Natural killer cell treated with Interleukin-12 subunit alpha and Interleukin-12 subunit beta and Interleukin-15 and Interleukin-18, amount 100 ng/mL, for 72 hours (primary cell): Measurements from ENCODE around the gene GSTCD. TPM values are rescaled to one million over a fixed set of nuclear protein-coding genes. Genes with fewer than 3 reads are reported as not detected.
A peak's percentile ranks its signal among the peaks of the same experiment; 100 is the strongest.
"Not testable (repeated sequence)": the region's sequence is repeated elsewhere in the genome, so short reads cannot be mapped to it uniquely, and the experiment has no call there.

Experiments used
- ATAC-seq, 2 donors: fragments of 150-1000 bp; cut with Tn5 transposase in 1 of 2; sonication (Bioruptor Pico), chemical (Tn5 transposase) in 1 of 2; 2 replicates each; pipeline ENCODE4 v1.10.0; 2021
- DNase-seq: peaks from one replicate; pipeline ENCODE4 v3.0.0; 2022; ENCODE audit warnings: low spot score
- H3K27ac Mint-ChIP-seq, 2 donors: 1 replicate in 1 of 2; 2 replicates in 1 of 2; pipeline ENCODE4 v1.8.0; 2022; ENCODE audit warnings: mixed read lengths in 2 of 2, mild to moderate bottlenecking in 1 of 2, moderate library complexity in 1 of 2
- H3K27me3 Mint-ChIP-seq, 2 donors: 1 replicate in 1 of 2; 2 replicates in 1 of 2; pipeline ENCODE4 v1.8.0; 2022; ENCODE audit warnings: mixed read lengths in 2 of 2
- H3K36me3 Mint-ChIP-seq: one replicate; pipeline ENCODE4 v1.8.0; 2022; ENCODE audit warnings: mixed read lengths
- H3K4me1 Mint-ChIP-seq, 2 donors: 1 replicate in 1 of 2; 2 replicates in 1 of 2; pipeline ENCODE4 v1.8.0; 2022; ENCODE audit warnings: low read depth in 2 of 2, mixed read lengths in 2 of 2, mild to moderate bottlenecking in 1 of 2
- H3K4me3 Mint-ChIP-seq: one replicate; pipeline ENCODE4 v1.8.0; 2022; ENCODE audit warnings: mixed read lengths
- H3K9me3 Mint-ChIP-seq: 2 replicates; pipeline ENCODE4 v1.8.0; 2022; ENCODE audit warnings: mixed read lengths
- total RNA-seq, 2 donors: library from RNA; stranded (reverse); gene quantifications; one replicate each; pipeline ENCODE4 v1.2.3, GENCODE V29; 2022

Gene GSTCD
- total RNA-seq = 10 to 100 TPM; 17.1 to 24.8 TPM

- Mint-ChIP-seq H3K27ac (peak within 1 kb of the TSS; percentile 77 to 90), H3K36me3 (peaks cover 6% of the 10 kb centered on the region), H3K4me3 (peak within 1 kb of the TSS; percentile 92), H3K9me3 (no peaks in the 10 kb centered on the region), H3K27me3 (no peaks in the 10 kb centered on the region), H3K4me1 (peaks cover 20 to 35% of the 10 kb centered on the region in 2 donors)
- DNase-seq (peak; percentile 90), ATAC-seq (peak; percentile 98 to 99)
Measured at GRCh38 chr4:105708181-105709080, at the start of gene GSTCD, which contains the start of gene INTS12. Gene GSTCD, plus strand, starts transcription at chr4:105708784. Its CDS starts 8,830 bp downstream, at chr4:105717614. Gene INTS12, minus strand, starts transcription at chr4:105708689. Its CDS starts 8,684 bp downstream, at chr4:105700005.

GRCh38 chr4:105659190-105659589 is 49.4 kb upstream of the GSTCD start:
- DNase-seq = no peak
- Mint-ChIP-seq H3K27me3 (peaks cover 6 to 20% of the 10 kb centered on the region in 2 donors), H3K4me1 (no peaks in the 10 kb centered on the region), H3K36me3 (no peaks in the 10 kb centered on the region), H3K9me3 (no peaks in the 10 kb centered on the region), H3K4me3 (no peak overlapping the region), H3K27ac (no peak overlapping the region)
- peak; percentile 13 to 59 for ATAC-seq

GRCh38 chr4:105661028-105661427 is 47.6 kb upstream of the GSTCD start:
- DNase-seq (no peak), ATAC-seq (no peak)
- Mint-ChIP-seq H3K36me3 (no peaks in the 10 kb centered on the region), H3K27me3 (peaks cover 17 to 31% of the 10 kb centered on the region in 2 donors), H3K4me1 (no peaks in the 10 kb centered on the region), H3K27ac (no peak overlapping the region), H3K4me3 (no peak overlapping the region), H3K9me3 (no peaks in the 10 kb centered on the region)

- no peaks in the 10 kb centered on the region for H3K4me1 Mint-ChIP-seq
- H3K36me3 Mint-ChIP-seq = no peaks in the 10 kb centered on the region
- H3K9me3 Mint-ChIP-seq = no peaks in the 10 kb centered on the region
- no peak for ATAC-seq
- H3K4me3 Mint-ChIP-seq = no peak overlapping the region
- peaks cover 17 to 26% of the 10 kb centered on the region in 2 donors for H3K27me3 Mint-ChIP-seq
- no peak overlapping the region for H3K27ac Mint-ChIP-seq
- DNase-seq = no peak
Measured at GRCh38 chr4:105662935-105663675, 45.5 kb upstream of the GSTCD start.

GRCh38 chr4:105666693-105667092 is 41.9 kb upstream of the GSTCD start:
- H3K4me3 Mint-ChIP-seq = no peak overlapping the region
- H3K27ac Mint-ChIP-seq = no peak overlapping the region
- H3K4me1 Mint-ChIP-seq = no peaks in the 10 kb centered on the region
- H3K9me3 Mint-ChIP-seq = no peaks in the 10 kb centered on the region
- DNase-seq (no peak), ATAC-seq (no peak)
- H3K27me3 Mint-ChIP-seq = peaks cover 17 to 21% of the 10 kb centered on the region in 2 donors
- no peaks in the 10 kb centered on the region for H3K36me3 Mint-ChIP-seq

GRCh38 chr4:105670684-105671083 is 37.9 kb upstream of the GSTCD start:
- Mint-ChIP-seq H3K4me1 (no peaks in the 10 kb centered on the region), H3K36me3 (no peaks in the 10 kb centered on the region), H3K27ac (no peak overlapping the region), H3K9me3 (no peaks in the 10 kb centered on the region), H3K4me3 (no peak overlapping the region), H3K27me3 (peaks cover 9 to 17% of the 10 kb centered on the region in 2 donors)
- DNase-seq (no peak), ATAC-seq (no peak)

GRCh38 chr4:105671301-105671700 is 37.3 kb upstream of the GSTCD start:
- Mint-ChIP-seq H3K9me3 (no peaks in the 10 kb centered on the region), H3K36me3 (no peaks in the 10 kb centered on the region), H3K27ac (no peak overlapping the region), H3K27me3 (peaks cover 5 to 11% of the 10 kb centered on the region in 2 donors), H3K4me1 (no peaks in the 10 kb centered on the region), H3K4me3 (no peak overlapping the region)
- ATAC-seq (no peak), DNase-seq (no peak)

GRCh38 chr4:105674011-105674410 is 34.6 kb upstream of the GSTCD start:
- H3K4me3 Mint-ChIP-seq = no peak overlapping the region
- ATAC-seq = no peak
- no peaks in the 10 kb centered on the region for H3K36me3 Mint-ChIP-seq
- H3K9me3 Mint-ChIP-seq = no peaks in the 10 kb centered on the region
- peaks cover 5 to 11% of the 10 kb centered on the region in 2 donors for H3K27me3 Mint-ChIP-seq
- DNase-seq = no peak
- H3K4me1 Mint-ChIP-seq = no peaks in the 10 kb centered on the region
- H3K27ac Mint-ChIP-seq = no peak overlapping the region

- DNase-seq = no peak
- Mint-ChIP-seq H3K4me1 (no peaks in the 10 kb centered on the region), H3K27ac (no peak overlapping the region), H3K4me3 (no peak overlapping the region), H3K9me3 (no peaks in the 10 kb centered on the region), H3K36me3 (peaks cover 6% of the 10 kb centered on the region), H3K27me3 (peaks cover 2 to 11% of the 10 kb centered on the region in 2 donors)
- ATAC-seq = no peak
Measured at GRCh38 chr4:105677709-105678108, 30.9 kb upstream of the GSTCD start.

GRCh38 chr4:105679186-105679585 is 29.4 kb upstream of the GSTCD start:
- Mint-ChIP-seq H3K4me3 (no peak overlapping the region), H3K27me3 (no peaks in the 10 kb centered on the region), H3K4me1 (no peaks in the 10 kb centered on the region), H3K27ac (no peak overlapping the region), H3K36me3 (peaks cover 6% of the 10 kb centered on the region), H3K9me3 (no peaks in the 10 kb centered on the region)
- DNase-seq (no peak), ATAC-seq (no peak)

GRCh38 chr4:105683038-105683437 is 25.5 kb upstream of the GSTCD start:
- Mint-ChIP-seq H3K27ac (no peak overlapping the region), H3K36me3 (peaks cover 6% of the 10 kb centered on the region), H3K4me3 (no peak overlapping the region), H3K9me3 (no peaks in the 10 kb centered on the region), H3K4me1 (no peaks in the 10 kb centered on the region), H3K27me3 (no peaks in the 10 kb centered on the region)
- ATAC-seq = no peak
- no peak for DNase-seq

- no peak for ATAC-seq
- Mint-ChIP-seq H3K27ac (no peak overlapping the region), H3K4me1 (no peaks in the 10 kb centered on the region), H3K36me3 (peaks cover 9% of the 10 kb centered on the region), H3K27me3 (no peaks in the 10 kb centered on the region), H3K9me3 (no peaks in the 10 kb centered on the region), H3K4me3 (no peak overlapping the region)
- DNase-seq = no peak
Measured at GRCh38 chr4:105686571-105686970, 22.0 kb upstream of the GSTCD start.

GRCh38 chr4:105694812-105695211 is 13.8 kb upstream of the GSTCD start:
- DNase-seq = not testable (repeated sequence)

GRCh38 chr4:105695832-105696231 is 12.8 kb upstream of the GSTCD start:
- H3K4me3 Mint-ChIP-seq, DNase-seq, H3K27me3 Mint-ChIP-seq, H3K27ac Mint-ChIP-seq, H3K4me1 Mint-ChIP-seq, ATAC-seq, H3K36me3 Mint-ChIP-seq, H3K9me3 Mint-ChIP-seq: not testable (repeated sequence)

More at GRCh38 chr4:105694812-105695211, 13.8 kb upstream of the GSTCD start:
- not testable (repeated sequence) for H3K4me3 Mint-ChIP-seq, H3K27ac Mint-ChIP-seq, H3K4me1 Mint-ChIP-seq, H3K9me3 Mint-ChIP-seq, H3K27me3 Mint-ChIP-seq, H3K36me3 Mint-ChIP-seq, ATAC-seq
